ENCODE results near the gene G6PC1. TPM values are rescaled to one million over a fixed set of nuclear protein-coding genes. Genes with fewer than 3 reads are reported as not detected.

The G6PC1 gene
- total RNA-seq, 1 experiment from 2014 or later = 0.10 TPM

DNA sequence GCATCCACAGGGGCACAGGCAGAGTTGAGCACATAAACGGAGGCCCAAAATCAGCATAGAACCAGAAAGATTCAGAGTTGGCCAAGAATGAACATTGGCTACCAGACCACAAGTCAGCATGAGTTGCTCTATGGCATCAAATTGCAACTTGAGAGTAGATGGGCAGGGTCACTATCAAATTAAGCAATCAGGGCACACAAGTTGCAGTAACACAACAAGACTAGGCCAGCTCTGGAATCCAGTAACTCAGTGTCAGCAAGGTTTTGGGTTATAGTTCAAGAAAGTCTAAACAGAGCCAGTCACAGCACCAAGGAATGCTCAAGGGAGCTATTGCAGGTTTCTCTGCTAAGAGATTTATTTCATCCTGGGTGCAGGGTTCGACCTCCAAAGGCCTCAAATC lies 12.9 kb downstream of the G6PC1 start:
- TF ChIP-seq, protein P1, sequence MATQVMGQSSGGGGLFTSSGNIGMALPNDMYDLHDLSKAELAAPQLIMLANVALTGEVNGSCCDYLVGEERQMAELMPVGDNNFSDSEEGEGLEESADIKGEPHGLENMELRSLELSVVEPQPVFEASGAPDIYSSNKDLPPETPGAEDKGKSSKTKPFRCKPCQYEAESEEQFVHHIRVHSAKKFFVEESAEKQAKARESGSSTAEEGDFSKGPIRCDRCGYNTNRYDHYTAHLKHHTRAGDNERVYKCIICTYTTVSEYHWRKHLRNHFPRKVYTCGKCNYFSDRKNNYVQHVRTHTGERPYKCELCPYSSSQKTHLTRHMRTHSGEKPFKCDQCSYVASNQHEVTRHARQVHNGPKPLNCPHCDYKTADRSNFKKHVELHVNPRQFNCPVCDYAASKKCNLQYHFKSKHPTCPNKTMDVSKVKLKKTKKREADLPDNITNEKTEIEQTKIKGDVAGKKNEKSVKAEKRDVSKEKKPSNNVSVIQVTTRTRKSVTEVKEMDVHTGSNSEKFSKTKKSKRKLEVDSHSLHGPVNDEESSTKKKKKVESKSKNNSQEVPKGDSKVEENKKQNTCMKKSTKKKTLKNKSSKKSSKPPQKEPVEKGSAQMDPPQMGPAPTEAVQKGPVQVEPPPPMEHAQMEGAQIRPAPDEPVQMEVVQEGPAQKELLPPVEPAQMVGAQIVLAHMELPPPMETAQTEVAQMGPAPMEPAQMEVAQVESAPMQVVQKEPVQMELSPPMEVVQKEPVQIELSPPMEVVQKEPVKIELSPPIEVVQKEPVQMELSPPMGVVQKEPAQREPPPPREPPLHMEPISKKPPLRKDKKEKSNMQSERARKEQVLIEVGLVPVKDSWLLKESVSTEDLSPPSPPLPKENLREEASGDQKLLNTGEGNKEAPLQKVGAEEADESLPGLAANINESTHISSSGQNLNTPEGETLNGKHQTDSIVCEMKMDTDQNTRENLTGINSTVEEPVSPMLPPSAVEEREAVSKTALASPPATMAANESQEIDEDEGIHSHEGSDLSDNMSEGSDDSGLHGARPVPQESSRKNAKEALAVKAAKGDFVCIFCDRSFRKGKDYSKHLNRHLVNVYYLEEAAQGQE (IDR thresholded peaks at IDR 0.05; ENCODE audit: low read depth) = no peak
- no peak for TF ChIP-seq EZH2 (IDR thresholded peaks at IDR 0.05)
- no TSS peak for BruUV-seq (replicated peaks)

DNA sequence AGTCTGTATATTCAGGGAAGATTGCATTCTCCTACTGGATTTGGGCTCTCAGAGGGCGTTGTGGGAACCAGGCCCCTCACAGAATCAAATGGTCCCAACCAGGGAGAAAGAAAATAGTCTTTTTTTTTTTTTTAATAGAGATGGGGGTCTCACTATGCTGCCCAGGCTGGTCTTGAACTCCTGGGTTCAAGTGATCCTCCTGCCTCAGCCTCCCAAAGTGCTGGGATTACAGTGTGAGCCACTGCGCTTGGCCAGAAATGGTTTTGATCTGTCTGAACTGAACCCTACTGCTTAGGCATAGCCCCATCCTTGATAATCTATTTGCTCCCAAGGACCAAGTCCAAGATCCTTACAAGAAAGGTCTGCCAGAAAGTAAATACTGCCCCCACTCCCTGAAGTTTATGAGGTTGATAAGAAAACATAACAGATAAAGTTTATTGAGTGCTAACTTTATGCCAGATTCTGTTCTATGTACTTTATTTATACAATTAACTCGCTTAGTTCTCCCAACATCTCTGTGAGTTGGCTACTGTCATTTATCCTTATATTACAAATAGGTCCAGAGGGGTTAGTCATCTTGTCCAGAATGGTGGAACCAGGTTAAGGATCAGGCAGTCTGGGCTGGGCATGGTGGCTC lies 13.5 kb downstream of the G6PC1 start:
- Histone ChIP-seq H3K9me2 (ENCODE audit: insufficient read depth) (no peaks in the 10 kb centered on the region), H3K4me1 (ENCODE audit: control insufficient read depth in 1 of 2, insufficient read depth in 2 of 2, low read length in 2 of 2) (no peaks in the 10 kb centered on the region), H3K27me3 (ENCODE audit: insufficient read depth, low read length) (peaks cover 7% of the 10 kb centered on the region; the same call in 1 of the 2 replicates), H2AFZ (ENCODE audit: low read depth, low read length, poor library complexity, severe bottlenecking) (no peak overlapping the region), H3K4me2 (ENCODE audit: low read length) (no peak overlapping the region), H3K79me2 (ENCODE audit: insufficient read depth, low read length) (no peaks in the 10 kb centered on the region), H3K36me3 (ENCODE audit: control insufficient read depth in 1 of 2, insufficient read depth in 2 of 2, low read length in 2 of 2) (no peaks in the 10 kb centered on the region), H3K4me3 (replicated peaks in 1 of 2; ENCODE audit: low read depth in 1 of 2, low read length in 2 of 2) (no peak overlapping the region), H3K9ac (ENCODE audit: low read length) (no peak overlapping the region), H3K27ac (ENCODE audit: low read depth, low read length) (no peak overlapping the region), H3K9me3 (ENCODE audit: control insufficient read depth in 1 of 2, insufficient read depth in 1 of 2, low read depth in 1 of 2, low read length in 2 of 2) (no peaks in the 10 kb centered on the region), H4K20me1 (ENCODE audit: insufficient read depth) (no peaks in the 10 kb centered on the region)
- TF ChIP-seq SRF (IDR thresholded peaks at IDR 0.05; ENCODE audit: low read depth) = no peak
- TF ChIP-seq RAD21 (IDR thresholded peaks at IDR 0.05; ENCODE audit: low read depth) = no peak
- no peak for TF ChIP-seq TCF7L2 (IDR thresholded peaks at IDR 0.05; ENCODE audit: borderline replicate concordance, extremely low read depth, insufficient read depth, insufficient read length)
- TF ChIP-seq, protein P1 (IDR thresholded peaks at IDR 0.05; ENCODE audit: low read depth) = no peak
- TF ChIP-seq JUND (IDR thresholded peaks at IDR 0.05) = no peak
- no peak for TF ChIP-seq EZH2 (IDR thresholded peaks at IDR 0.05)
- DNase-seq (ENCODE audit: low read depth, low spot score) = no peak
- no peak for ATAC-seq
- RAD21 ChIA-PET (ENCODE audit: low non-redundant PET in 1 of 2, low total read pairs in 2 of 2, uncharacterized antibody in 2 of 2, unreplicated experiment in 2 of 2) = no interaction called here
- POLR2A ChIA-PET = interaction anchor here (0.7 kb wide), 1 partner anchor 11 kb away, joined by 3 read pairs; no protein-coding TSS in a partner anchor
- CTCF ChIA-PET = no interaction called here
- BruUV-seq (replicated peaks) = no TSS peak
- intact Hi-C loops (cut with micrococcal nuclease) = no loop called here

More for the DNA sequence above, 12.9 kb downstream of the G6PC1 start:
- no peak for ATAC-seq
- POLR2A ChIA-PET = no interaction called here
- Histone ChIP-seq H3K9me3 (ENCODE audit: control insufficient read depth in 1 of 2, insufficient read depth in 1 of 2, low read depth in 1 of 2, low read length in 2 of 2) (no peaks in the 10 kb centered on the region), H3K9ac (ENCODE audit: low read length) (no peak overlapping the region), H3K4me1 (ENCODE audit: control insufficient read depth in 1 of 2, insufficient read depth in 2 of 2, low read length in 2 of 2) (no peaks in the 10 kb centered on the region), H2AFZ (ENCODE audit: low read depth, low read length, poor library complexity, severe bottlenecking) (no peak overlapping the region), H3K4me2 (ENCODE audit: low read length) (no peak overlapping the region), H3K9me2 (ENCODE audit: insufficient read depth) (no peaks in the 10 kb centered on the region), H3K27me3 (ENCODE audit: insufficient read depth, low read length) (peaks cover 7% of the 10 kb centered on the region; the same call in 1 of the 2 replicates), H3K27ac (ENCODE audit: low read depth, low read length) (no peak overlapping the region), H3K79me2 (ENCODE audit: insufficient read depth, low read length) (no peaks in the 10 kb centered on the region), H3K36me3 (ENCODE audit: control insufficient read depth in 1 of 2, insufficient read depth in 2 of 2, low read length in 2 of 2) (no peaks in the 10 kb centered on the region), H4K20me1 (ENCODE audit: insufficient read depth) (no peaks in the 10 kb centered on the region), H3K4me3 (replicated peaks in 1 of 2; ENCODE audit: low read depth in 1 of 2, low read length in 2 of 2) (no peak overlapping the region)
- RAD21 ChIA-PET (ENCODE audit: low non-redundant PET in 1 of 2, low total read pairs in 2 of 2, uncharacterized antibody in 2 of 2, unreplicated experiment in 2 of 2) = no interaction called here
- no peak for DNase-seq (ENCODE audit: low read depth, low spot score)
- CTCF ChIA-PET = no interaction called here
- intact Hi-C loops (cut with micrococcal nuclease) = no loop called here
